MV-4-11 (cell line): ENCODE measurements around the gene PRKAG2.

Experiments used
- DNase-seq: peaks from one replicate; lab custom pipeline; 2025; lab: John Stamatoyannopoulos, UW

Gene PRKAG2

DNA sequence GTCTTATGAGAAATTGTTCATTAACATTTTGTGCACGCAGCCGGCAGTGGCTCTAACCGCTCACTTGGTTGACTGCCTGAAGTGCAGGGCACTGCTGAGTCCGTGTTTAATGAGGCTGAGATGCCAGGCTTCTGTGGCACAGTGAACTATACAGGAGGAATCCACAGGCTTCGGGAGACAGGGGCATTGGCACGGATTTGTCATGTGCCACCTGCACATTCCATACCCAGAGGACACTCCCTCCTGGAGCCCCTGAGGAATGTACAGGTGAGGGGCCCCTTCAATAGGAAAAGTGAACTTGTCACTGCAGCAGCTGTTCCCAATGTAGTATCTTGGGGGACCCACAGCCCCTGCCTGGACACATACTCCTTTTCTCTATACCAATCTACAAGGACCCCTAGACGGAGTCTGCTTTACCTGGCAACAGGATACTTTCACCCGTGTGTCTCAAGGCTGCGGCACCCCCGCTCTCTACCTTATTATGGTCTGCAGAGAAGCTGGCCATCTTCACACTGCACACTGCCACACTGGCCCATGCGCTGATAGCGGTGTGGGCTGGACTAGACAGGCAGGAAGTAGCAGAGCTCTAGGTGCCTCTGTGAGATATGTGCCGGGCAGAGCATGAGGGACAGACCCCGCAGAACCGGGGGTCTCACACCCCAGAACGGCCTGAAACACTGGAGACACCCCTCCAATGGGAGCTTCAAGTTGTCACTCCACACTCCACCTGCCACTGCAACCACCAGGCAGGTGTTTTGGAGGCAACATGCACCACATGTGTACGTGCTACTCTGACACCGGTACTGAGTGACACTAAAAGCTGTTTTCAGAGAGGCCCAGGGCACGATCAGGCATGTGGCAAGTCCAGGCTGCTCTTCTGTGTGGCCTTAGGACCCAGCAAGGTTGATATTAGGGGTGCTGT is 285.8 kb downstream of the PRKAG2 start:
- DNase-seq: no peak

DNA sequence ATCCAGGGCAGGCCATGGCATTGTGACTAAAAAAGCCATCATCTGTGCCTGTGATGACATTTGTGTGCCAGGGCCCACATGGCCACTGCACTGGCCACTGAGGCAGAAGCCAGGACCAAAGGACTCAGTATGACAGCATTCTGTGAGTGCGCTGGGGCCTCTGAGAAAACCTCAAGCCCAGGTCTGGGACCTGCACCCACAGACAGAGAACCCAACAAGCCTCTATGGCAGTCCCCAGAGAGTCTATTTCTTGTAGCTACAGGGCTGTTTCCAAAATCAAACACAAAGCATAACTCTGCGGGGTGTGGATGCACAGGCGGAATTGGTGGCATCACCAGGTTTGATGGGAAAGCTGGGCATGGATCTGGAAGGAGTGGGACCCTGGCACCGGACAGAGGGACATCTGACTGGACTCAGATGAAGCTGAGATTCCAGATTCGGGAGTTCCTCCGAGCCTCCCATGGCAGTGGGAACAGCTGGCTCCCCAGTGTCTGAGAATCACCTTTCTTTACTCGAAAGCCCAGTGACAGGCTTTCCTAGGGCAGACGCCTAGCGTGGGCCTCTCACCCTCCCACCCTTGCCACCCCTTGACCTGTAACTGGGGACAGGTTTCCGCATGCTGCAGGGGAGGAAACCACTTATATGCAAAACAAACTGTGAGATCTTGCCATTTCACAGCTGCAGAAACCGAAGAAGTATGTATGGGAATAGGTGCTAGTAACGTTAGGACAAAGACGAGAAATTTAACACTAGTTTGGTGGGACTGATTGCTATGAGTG is 286.7 kb downstream of the PRKAG2 start:
- no peak for DNase-seq

DNA sequence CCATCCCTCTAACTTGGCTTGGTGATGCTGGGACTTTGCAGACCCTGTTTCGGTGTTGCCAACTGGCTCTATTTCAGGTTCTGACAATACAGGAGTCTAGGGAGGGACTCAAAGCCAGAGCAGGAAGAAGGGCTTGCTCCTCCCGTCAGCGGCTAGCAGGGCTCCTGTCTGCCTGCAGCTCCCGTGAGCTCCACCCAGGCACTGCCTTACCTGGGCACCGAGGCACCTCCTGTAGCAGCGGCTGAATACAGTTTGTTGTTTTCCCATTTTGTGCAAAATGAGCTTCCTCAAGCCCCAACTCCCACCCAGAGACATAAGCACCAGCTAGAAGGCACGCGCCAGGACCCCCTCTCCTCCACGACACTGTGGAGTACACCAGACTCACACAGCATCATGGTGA is 287.9 kb downstream of the PRKAG2 start:
- no peak for DNase-seq

DNA sequence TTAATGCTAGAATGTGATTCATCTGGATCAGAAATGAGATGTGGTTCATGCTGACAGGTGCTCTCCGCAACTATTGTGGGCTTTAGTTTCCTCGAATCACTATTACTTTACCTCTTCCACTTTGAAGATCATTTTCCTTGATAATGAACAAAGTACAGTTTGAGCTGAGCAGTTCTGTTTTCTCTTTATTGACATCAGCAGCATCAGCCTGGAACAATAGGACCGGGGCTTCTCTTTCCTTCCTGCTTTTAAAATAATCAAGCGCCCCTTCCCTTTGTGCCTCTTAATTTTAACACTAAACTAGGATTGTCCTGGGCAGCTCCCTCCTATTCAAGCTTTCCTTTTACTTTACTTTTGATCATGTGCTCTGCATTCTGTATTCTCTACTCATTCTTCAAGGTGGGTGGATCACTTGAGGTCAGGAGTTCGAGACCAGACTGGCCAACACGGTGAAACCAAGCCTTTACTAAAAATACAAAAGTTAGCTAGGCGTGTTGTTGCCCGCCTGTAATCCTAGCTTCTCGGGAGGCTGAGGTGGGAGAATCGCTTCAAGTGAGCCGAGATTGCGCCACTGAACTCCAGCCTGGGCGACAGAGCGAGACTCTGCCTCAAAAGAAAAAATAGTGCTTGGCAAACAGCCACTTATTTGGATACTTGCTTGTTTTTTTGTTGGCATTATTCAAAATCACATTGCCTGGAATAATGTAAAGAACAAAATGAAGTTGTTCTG is 290.2 kb downstream of the PRKAG2 start:
- DNase-seq: no peak

DNA sequence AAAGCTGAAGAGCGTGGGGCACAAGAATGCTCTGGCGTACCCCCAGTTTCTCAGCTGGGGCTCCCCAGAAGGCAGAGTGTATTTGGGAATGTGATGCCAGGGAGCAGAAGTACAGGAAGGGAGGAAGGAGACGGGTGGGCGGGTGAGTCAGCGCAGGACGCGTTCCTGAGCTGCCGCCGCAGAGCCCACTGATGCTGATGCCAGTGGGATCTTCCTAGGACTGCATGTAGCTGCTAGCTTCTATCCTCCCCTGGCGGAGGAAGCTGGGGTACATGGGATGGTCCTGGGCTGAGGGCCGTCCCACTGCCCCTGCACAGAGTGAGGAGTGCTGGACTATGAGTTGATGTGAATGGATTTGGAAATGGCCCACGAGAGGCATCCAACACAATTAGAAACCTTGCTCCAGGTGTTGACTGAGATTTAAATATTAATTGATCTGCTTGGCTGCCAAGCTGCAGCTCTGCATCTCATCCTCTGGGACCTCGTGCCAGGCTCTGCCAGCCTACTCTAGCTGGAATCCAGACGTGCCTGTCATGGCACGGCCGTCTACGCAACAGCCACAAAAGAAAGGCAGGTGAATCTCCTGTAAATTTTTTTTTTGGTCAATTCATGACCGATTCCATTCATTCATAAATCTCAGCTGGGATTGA is 291.0 kb downstream of the PRKAG2 start:
- no peak for DNase-seq

DNA sequence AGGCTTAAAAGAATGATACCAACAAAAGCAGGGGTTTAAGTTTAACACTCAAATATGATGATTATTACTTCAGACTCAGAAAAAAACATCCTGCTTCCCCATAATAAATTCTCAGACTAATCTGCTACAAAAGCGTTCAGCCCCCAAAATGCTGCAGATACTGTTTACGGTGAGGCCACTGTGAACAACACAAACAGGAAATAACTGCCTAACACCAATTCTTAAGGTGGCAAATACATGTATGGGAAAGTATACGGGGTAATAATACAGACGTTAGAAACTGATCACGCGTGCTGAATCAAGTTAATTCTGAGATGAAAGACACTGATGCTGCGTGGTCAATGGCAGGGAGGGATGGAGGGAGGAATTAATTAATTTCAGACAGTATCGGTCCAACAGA is 295.2 kb downstream of the PRKAG2 start:
- no peak for DNase-seq

DNA sequence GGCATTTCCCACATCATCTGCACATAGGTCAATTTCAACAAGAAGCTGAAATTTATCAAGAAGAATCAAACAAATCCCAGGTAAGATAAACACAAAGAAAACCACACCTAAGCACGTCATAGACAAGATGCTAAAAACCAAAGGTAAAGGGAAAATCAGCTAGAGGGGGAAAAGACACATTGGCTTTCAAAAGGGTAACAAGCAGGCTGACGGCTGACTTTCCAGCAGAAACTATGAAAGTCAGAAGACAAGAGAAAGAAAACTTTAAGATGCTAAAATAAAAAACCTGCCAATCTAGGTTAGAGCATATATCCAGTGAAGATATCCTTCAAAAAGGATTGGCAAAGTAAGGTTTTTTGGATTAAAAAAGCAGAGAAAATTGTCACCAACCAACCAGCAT is 297.3 kb downstream of the PRKAG2 start:
- no peak for DNase-seq

DNA sequence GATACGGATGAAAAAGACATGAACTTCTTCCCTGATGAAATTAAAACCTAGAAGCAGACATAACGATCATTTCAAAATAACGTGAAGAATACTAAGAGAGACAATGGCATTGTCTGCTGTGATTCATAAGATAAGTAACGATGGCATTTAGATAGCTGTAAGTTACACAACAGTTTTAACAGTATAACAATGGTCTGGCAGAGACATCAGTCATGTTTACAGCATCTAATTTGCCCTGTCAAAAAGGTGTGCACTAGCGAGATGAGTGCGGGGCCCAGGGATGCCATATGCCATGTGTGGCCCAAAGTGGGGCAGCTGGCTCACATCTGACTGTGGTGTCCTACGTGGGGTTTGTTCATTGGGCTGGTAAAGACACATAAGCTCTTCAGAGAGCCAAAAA is 301.5 kb downstream of the PRKAG2 start:
- DNase-seq: no peak

DNA sequence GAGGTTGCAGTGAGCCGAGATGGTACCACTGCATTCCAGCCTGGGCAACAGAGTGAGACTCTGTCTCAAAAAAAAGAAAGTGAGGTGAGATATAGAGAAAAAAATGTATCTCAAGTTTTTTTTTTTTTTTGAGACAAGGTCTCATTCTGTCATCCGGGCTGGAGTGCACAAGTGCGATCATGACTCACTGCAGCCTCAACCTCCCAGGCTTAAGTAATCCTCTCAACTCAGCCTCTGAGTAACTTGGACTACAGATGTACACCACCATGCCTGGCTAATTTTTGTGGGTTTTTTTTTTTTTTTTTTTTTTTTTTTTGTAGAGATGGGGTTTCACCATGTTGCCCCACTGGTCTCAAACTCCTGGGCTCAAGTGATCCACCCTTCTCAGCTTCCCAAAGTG is 303.9 kb downstream of the PRKAG2 start:
- peak; percentile 75 for DNase-seq

DNA sequence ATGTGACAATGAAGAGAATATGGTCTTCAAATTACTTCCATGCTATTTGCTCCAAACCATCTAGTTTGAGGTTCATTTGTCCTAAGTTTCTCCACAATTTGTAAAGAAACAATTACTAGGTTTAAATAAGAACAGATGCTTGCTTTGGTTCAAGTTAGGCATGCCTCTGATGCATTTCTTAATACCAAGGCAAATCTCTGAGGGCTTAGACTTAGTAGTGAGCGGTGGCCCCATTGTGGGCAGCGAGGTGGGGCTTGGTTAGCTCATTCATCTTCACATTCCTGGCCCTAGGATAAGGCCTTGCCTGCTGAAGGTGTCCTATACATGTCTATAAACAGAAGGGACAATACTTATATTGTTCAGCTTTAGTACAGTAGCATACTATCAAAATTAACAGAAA is 304.8 kb downstream of the PRKAG2 start:
- no peak for DNase-seq

DNA sequence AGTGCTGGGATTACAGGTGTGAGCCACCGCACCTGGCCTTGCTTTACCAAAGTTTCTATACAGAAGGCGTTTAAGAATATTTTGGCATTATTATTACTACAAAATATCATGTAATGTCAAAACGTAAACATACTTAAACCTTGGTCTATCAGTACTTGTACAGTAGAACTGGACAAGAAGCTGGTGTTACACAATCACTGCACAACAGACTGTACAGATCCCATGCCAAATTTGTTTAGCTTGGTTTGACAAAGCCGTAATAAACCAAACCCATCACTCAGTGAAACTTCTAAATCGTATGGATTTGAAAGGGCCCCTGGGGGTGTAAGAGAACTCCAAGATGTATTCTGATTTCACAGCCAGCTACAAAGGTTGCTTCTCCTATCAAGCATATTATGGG is 305.4 kb downstream of the PRKAG2 start:
- DNase-seq: no peak

DNA sequence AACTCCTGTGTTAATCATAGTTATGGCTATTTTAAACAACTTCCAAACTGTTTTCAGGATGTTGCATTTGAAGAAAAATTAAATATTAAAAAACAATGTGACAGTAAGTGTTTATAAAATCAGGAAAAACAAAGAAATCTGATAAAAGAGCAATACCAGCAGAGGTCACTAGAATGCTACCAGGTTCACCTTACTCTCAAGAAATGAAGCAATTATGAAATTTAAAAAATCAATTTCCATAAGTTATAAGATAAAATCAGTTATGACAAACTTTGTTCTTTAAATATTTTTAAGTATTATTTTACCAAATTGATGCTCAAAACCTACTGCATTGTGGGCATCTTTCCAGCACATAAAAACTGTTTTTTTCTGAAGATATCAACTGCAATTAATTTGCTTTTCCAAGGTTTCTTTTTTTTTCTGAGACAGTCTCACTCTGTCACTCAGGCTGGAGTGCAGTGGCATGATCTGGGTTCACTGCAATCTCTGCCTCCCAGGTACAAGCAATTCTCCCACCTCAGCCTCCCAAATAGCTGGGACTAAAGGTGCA is 306.5 kb downstream of the PRKAG2 start:
- DNase-seq: no peak

DNA sequence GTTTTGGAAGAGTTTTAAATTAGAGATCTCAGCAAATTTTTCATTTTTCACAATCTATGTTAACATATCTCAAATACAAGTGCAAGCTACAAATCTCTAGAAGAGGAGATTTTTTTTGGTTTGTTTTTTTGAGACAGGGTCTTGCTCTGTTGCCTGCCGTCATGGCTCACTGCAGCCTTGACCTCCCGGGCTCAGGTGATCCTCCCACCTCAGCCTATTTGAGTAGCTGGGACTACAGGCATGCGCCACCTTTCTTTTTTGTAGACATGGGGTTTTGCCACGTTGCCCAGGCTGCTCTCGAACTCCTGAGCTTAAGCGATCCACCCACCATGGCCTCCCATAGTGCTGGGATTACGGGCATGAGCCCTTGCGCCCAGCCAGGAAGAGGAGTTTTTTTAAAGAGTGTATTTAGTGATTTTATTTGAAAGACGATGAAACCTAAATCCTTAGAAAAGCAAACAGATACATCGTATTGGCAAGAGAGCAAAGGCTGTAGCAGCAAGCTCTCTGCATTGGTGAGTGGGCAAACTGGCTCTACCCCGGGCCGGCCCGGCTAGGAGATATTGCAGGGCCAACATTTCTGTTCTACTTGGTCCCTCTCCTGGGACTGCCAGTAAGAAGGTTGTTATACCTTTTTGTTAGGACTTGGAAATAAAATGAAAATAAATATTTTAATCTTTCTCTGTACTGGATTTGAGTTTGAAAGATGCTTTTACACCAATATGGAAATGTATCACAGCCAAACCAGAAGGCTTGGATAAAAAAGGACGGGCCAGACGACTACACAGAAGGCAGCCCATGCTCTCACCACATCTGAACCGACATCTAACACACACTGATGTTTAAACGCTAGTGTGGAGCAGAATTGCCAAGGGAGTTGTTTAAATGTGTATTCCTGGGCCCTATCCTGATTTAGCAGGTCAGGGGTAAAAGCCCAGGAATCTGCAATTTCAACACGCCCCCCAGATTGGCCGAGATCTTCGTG is 307.7 kb downstream of the PRKAG2 start:
- DNase-seq: no peak

DNA sequence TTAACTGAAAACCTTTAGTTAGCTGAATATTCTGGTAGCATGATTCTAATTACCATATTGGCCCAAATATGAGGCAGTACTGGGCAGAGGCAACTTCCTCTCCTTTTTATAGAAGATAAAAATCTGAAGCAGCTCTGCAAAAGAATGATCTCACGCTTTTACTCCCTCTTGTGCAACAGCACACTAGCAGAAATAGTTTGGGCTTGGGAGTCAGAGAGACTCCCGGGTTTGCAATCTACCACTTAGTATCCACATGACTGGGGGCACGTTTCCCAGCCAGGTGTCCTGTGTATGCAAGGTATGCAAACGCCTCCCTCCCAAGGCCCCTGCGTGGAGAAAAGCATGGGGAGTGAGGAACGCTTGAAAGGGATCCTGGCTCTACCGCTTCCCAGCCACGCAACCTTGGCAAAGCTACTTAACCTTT is 310.0 kb downstream of the PRKAG2 start:
- DNase-seq: peak; percentile 63

DNA sequence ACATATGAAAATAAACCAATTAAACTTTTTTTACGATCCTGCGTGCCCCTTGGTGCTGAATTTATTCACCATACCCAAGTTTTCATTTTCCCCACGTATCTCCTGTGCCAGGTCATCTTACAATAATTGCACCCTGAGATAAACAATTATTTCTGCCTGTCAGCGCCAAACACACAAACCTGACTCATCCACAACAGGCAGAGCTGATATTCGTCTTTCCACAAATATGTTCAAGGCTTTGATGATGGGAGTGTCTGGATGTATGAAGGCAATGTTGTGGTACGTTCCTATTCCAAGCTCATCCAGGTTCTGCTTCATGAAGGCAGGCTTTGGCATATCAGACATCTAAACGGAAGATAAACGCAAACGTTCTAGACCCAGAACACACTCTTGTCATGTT is 311.4 kb downstream of the PRKAG2 start:
- DNase-seq: no peak

DNA sequence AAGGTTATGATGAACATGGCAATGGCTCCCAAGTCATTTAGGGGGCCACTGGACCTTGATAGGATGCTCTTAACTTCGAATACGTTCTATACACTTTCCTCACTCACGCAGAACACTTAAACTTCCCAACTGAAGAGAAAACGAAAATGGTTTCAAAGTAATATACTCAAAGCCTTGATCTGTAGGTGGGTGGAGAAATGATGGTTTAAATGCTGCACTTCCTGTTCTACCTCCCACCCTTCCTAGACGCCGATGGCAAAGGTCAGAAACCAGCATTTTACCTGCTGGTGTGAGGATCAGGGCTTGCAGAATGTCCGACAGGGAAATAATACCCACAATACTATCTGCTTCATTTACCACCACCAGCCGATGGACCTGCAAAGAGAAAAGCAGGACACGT is 316.7 kb downstream of the PRKAG2 start:
- no peak for DNase-seq

DNA sequence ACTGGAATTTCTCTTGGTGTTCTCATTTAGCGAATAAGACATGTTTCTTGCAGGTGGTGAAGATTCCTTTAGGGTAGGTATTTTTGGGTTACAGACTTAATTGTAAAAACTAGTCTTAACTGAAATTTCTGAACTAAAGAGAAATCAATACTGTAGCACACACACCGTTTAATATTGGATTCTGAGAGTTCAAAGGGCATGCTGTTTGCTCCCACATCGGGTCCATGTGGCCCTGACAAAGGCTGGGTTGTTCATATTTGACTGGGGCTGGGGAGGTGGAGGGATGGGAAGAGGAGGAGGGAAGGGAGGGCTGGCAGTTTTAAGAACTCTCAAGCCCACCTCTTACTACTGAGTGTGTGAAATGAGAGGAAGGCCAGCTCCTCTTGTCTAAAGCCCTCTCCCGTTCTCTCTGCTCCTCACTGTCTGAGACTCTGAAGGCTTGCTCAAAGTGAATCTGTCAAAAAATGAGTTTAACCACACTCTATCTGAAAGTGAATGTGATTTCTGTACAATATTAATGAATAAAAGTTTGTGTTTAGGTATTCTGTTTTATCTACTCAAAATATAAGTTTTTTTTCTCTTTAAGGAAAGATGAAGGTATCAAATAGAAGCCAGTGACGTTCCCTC is 317.2 kb downstream of the PRKAG2 start:
- DNase-seq: no peak

DNA sequence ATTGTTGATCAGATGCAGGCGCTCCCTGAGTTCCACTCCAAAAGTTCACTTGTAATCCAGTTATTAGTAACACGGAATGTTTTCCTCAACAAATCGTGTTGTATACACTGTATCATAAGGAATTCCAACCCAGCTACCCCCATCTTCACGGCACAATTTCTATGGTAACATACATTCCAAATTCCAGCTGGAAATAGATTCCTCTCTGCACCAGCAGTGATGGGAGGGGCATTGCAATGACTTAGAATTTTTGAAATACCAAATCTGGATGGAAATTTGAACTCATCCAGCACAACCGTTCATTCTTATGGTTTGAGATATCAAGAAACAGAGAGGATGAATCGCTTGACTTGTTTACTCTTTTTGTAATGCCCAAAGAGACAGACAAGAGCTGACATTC is 318.3 kb downstream of the PRKAG2 start:
- no peak for DNase-seq

DNA sequence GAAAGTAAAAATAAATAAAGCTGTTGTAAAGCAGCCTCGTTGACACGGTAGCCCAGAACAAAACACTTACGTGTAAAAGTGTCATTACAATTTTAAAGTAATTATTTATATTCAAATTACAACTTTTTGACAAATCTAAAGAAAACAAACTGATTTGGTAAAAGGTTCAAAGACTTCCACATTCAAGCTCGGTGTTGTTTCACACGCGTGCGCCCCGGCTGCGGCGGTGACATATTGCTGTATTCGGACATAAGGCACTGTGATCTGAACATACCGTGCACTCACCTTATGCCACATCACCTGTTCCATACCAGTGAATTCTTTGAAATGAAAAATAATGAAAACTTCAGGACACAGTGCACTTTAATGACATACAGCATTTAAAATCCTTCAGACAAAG is 320.3 kb downstream of the PRKAG2 start:
- DNase-seq: no peak

DNA sequence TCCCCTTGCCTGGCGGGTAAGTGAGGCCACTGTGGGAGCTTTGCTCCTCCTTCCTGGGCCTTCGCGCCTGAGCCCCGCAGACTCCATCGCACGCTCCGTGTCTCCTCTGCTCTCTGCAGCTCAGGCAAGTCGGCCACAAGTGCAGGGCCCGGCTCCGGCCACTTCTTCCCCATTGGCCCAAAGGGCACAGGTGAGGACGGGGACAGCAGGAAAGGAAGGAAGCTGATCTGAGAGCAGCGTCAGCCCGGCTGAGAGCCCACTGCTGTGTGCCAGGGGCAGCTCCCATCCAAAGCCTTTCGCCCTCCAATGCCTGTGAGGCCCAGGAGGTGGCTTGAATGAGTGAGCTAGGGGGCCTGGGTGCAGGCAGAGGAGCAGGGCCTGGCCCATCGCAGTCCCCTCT is 323.6 kb downstream of the PRKAG2 start:
- no peak for DNase-seq
